ENCODE data around the gene CCDC3. TPM values are rescaled to one million over a fixed set of nuclear protein-coding genes. Genes with fewer than 3 reads are reported as not detected.

Gene CCDC3
- total RNA-seq, 4 donors from 2014 or later: 6.1 to 57.4 (median 21.6) TPM

DNA sequence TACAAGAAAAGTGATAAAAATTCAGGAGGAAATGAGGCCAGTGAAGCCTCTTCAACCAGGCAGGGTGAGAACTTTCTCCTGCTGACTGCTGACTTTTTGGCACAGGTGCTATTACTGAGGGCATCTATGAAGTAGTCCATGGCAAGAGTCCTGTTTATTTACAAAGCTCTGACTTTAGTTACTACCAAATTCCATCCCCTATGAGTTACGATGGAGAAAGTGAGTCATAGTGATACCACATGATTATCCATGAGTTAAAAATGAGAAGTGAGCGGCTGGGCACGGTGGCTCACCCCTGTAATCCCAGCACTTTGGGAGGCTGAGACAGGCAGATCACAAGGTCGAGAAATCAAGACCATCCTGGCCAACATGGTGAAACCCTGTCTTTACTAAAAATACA lies 19.9 kb downstream of the CCDC3 start:
- ATAC-seq: no peak
- H3K36me3 ChIP-seq: no peaks in the 10 kb centered on the region
- in situ Hi-C loops (cut with MboI; ENCODE audit: low sequenced_read_pairs in 4 of 4): no loop called here

DNA sequence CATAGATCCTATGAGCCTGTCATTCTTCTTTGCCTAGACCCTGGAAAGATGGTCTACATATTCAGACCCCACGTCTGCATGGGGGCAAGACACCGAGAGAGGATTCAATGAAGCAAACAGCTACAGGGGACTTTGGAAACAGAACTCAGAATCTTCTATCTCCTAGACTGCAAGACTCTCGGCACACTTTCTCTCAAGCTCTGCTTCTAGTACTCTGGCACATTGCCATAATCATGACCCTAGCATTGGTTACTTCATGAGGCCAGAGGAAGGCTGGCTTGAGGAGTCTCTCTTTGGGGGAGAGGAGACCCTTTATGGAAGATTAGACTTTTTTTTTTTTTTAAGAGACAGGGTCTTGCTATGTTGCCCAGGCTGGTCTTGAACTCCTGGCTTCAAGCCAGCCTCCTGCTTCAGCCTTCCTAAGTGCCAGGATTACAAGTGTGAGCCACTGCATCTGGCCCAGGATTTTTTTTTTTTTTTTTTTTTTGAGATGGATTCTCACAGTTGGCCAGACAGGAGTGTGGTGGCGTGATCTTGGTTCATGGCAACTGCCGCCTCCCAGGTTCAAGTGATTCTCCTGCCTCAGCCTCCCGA lies 20.7 kb downstream of the CCDC3 start:
- ATAC-seq (no peak), DNase-seq (no peak)
- H3K4me3 ChIP-seq: no peak overlapping the region
- no peaks in the 10 kb centered on the region for H3K36me3 ChIP-seq
- intact Hi-C loops (cut with DNase I; ENCODE audit: low total_unique reads): no loop called here
- no peaks in the 10 kb centered on the region for H3K4me1 ChIP-seq
- TF ChIP-seq, protein P1, sequence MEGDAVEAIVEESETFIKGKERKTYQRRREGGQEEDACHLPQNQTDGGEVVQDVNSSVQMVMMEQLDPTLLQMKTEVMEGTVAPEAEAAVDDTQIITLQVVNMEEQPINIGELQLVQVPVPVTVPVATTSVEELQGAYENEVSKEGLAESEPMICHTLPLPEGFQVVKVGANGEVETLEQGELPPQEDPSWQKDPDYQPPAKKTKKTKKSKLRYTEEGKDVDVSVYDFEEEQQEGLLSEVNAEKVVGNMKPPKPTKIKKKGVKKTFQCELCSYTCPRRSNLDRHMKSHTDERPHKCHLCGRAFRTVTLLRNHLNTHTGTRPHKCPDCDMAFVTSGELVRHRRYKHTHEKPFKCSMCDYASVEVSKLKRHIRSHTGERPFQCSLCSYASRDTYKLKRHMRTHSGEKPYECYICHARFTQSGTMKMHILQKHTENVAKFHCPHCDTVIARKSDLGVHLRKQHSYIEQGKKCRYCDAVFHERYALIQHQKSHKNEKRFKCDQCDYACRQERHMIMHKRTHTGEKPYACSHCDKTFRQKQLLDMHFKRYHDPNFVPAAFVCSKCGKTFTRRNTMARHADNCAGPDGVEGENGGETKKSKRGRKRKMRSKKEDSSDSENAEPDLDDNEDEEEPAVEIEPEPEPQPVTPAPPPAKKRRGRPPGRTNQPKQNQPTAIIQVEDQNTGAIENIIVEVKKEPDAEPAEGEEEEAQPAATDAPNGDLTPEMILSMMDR (IDR thresholded peaks at IDR 0.05 in 4 of 5, conservative IDR thresholded peaks at IDR 0.05 in 1 of 5): no peak
- no peak for TF ChIP-seq POLR2A (IDR thresholded peaks at IDR 0.05)
- no peaks in the 10 kb centered on the region for H3K9me3 ChIP-seq
- no peaks in the 10 kb centered on the region for H3K27me3 ChIP-seq
- in situ Hi-C loops (cut with MboI; ENCODE audit: low sequenced_read_pairs in 4 of 4): no loop called here
- no peak overlapping the region for H3K27ac ChIP-seq

More for the DNA sequence above, 19.9 kb downstream of the CCDC3 start:
- Histone ChIP-seq H3K9me3 (no peaks in the 10 kb centered on the region), H3K4me1 (no peaks in the 10 kb centered on the region), H3K27ac (no peak overlapping the region), H3K4me3 (no peak overlapping the region), H3K27me3 (no peaks in the 10 kb centered on the region)
- TF ChIP-seq, protein P1 (IDR thresholded peaks at IDR 0.05 in 4 of 5, conservative IDR thresholded peaks at IDR 0.05 in 1 of 5): no peak
- TF ChIP-seq POLR2A (IDR thresholded peaks at IDR 0.05): no peak
- no peak for DNase-seq
- intact Hi-C loops (cut with DNase I; ENCODE audit: low total_unique reads): no loop called here

DNA sequence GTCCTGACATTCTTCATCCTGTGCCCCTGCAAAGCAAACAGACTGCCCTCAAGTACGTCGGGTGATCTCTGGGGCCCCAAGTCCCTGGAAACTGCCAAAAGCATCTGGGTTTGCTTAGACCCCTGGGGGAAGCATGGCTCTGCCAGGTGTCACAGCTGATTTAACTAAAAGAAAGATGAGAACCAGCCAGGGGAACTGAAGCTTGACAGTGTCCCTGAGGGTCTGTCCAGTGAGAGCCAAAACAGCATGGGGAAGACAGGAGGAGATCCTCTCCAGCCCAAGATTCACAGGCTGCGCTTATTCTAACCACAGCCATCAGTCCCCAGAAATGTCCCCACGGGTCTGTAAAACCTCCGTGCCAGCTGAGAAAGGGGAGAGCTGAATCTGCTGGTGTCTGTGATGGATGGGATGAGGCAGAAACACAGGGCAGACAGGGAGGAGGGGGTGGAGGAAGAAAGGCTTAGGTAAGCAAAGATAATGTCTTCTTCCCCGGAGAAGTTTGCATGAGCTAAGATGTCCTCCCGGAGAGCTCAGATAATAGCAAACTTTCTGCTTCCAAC lies 21.3 kb downstream of the CCDC3 start:
- Histone ChIP-seq H3K4me1 (no peaks in the 10 kb centered on the region), H3K36me3 (no peaks in the 10 kb centered on the region), H3K9me3 (no peaks in the 10 kb centered on the region), H3K4me3 (no peak overlapping the region), H3K27me3 (no peaks in the 10 kb centered on the region), H3K27ac (no peak overlapping the region)
- DNase-seq (no peak), ATAC-seq (no peak)
- in situ Hi-C loops (cut with MboI; ENCODE audit: low sequenced_read_pairs in 4 of 4): no loop called here
- TF ChIP-seq, protein P1 (IDR thresholded peaks at IDR 0.05 in 4 of 5, conservative IDR thresholded peaks at IDR 0.05 in 1 of 5): no peak
- no peak for TF ChIP-seq POLR2A (IDR thresholded peaks at IDR 0.05)
- intact Hi-C loops (cut with DNase I; ENCODE audit: low total_unique reads): no loop called here

DNA sequence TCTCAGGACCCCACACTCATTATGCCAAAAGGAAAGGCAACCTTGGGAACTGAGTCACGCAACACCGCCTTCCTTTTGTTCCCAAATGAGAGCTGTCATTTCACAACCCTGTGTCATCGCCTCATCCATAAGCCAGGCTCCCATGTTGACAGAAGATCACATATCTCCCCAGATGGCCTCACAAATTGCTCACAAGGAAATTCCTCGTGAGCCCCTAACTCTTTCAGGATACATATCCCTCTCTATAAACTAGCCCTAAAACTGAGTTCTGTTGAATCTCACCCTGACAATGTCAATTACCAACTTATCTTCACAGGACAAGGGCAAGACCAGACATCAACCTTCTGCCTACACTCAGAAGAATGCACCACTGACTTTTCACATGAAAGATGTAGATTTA lies 22.6 kb downstream of the CCDC3 start:
- Histone ChIP-seq H3K27me3 (no peaks in the 10 kb centered on the region), H3K4me3 (no peak overlapping the region), H3K36me3 (no peaks in the 10 kb centered on the region), H3K4me1 (no peaks in the 10 kb centered on the region), H3K9me3 (no peaks in the 10 kb centered on the region), H3K27ac (no peak overlapping the region)
- DNase-seq (no peak), ATAC-seq (no peak)
- intact Hi-C loops (cut with DNase I; ENCODE audit: low total_unique reads): no loop called here
- in situ Hi-C loops (cut with MboI; ENCODE audit: low sequenced_read_pairs in 4 of 4): no loop called here
- TF ChIP-seq, protein P1 (IDR thresholded peaks at IDR 0.05 in 4 of 5, conservative IDR thresholded peaks at IDR 0.05 in 1 of 5): no peak
- no peak for TF ChIP-seq POLR2A (IDR thresholded peaks at IDR 0.05)

DNA sequence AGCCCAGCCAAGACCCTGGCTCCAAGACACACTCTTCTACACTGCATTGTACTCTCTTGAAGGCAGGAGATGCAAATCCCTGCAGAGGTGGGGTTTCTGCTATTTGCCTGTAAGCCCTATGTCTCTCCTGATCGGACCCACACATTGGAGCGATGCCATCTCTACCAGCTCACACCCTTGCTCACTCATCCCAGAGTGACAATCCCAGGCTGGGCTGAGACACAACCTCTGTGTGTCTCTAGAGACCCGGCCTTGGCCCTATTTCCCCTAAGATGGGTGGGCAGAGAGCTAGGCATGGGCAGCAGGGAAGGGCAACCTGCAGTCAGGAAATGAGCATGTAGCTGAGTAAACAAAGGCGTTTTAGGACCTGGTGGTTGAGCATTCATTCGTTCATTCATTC lies 25.6 kb downstream of the CCDC3 start:
- Histone ChIP-seq H3K27me3 (no peaks in the 10 kb centered on the region), H3K4me3 (no peak overlapping the region), H3K4me1 (no peaks in the 10 kb centered on the region), H3K9me3 (no peaks in the 10 kb centered on the region), H3K27ac (no peak overlapping the region), H3K36me3 (no peaks in the 10 kb centered on the region)
- DNase-seq: no peak
- ATAC-seq: no peak
- intact Hi-C loops (cut with DNase I; ENCODE audit: low total_unique reads) (no loop called here), in situ Hi-C loops (cut with MboI; ENCODE audit: low sequenced_read_pairs in 4 of 4) (no loop called here)
- TF ChIP-seq POLR2A (IDR thresholded peaks at IDR 0.05): no peak
- TF ChIP-seq, protein P1 (IDR thresholded peaks at IDR 0.05 in 4 of 5, conservative IDR thresholded peaks at IDR 0.05 in 1 of 5): no peak
